Lower leg skin (tissue), 3 donors: ENCODE results near the gene POU2F3.

Source experiments
- CTCF ChIP-seq, 3 donors: fragments of 450-650 bp; IDR thresholded peaks; one replicate each; pipeline ENCODE4 v1.5.1; 2016; ENCODE audit warnings: antibody characterized with exemption in 3 of 3, mild to moderate bottlenecking in 3 of 3, moderate library complexity in 2 of 3
- POLR2A ChIP-seq, 2 donors: fragments of 450-650 bp; IDR thresholded peaks; one replicate each; pipeline ENCODE4 v1.6.1; 2016 to 2017; ENCODE audit warnings: antibody characterized with exemption in 2 of 2, mild to moderate bottlenecking in 1 of 2, moderate library complexity in 1 of 2

DNA sequence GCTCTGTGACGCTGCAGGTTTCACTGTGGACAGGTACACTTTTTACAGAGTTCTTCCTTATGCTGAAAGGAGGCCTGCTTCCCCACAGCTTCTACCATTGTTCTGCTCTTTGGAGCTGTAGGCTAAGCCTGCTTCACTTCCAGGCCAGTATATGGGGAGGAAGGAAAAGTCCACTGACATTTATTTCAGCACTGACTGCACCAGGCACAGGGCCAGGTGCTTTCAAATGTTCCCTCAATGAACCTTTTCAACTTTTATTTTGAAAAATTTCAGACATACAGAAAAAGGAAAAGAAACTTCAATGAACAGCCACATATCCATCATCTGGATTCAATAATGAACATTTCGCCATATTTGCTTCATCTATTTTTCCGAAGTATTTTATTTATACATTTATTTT, 22.0 kb downstream of the POU2F3 start:
- no peak for TF ChIP-seq POLR2A (IDR thresholded peaks at IDR 0.05)
- no peak for TF ChIP-seq CTCF (IDR thresholded peaks at IDR 0.05)
